Trophoblast cell (in vitro differentiated cells and primary cell): Measurements from ENCODE around the gene IGFN1.

Experiments used
- DNase-seq, 2 donors: peaks; one replicate each; pipeline ENCODE4 v3.0.0-alpha.2; 2016
- H2AFZ ChIP-seq: 2 replicates; pipeline ENCODE4 v1.6.1; 2013; ENCODE audit warnings: low read length, moderate library complexity, mild to moderate bottlenecking; ENCODE audit not compliant: insufficient read depth, poor library complexity
- H2AK5ac ChIP-seq: 2 replicates; pipeline ENCODE4 v1.6.1; 2013; ENCODE audit warnings: mild to moderate bottlenecking, low read length
- H2BK120ac ChIP-seq: 2 replicates; pipeline ENCODE4 v1.6.1; 2013; ENCODE audit warnings: low read length, mild to moderate bottlenecking, moderate library complexity; ENCODE audit not compliant: insufficient read depth, poor library complexity
- H2BK12ac ChIP-seq: 2 replicates; pipeline ENCODE4 v1.6.1; 2013; ENCODE audit warnings: mild to moderate bottlenecking, low read length, moderate library complexity
- H2BK5ac ChIP-seq: 2 replicates; pipeline ENCODE4 v1.6.1; 2013; ENCODE audit warnings: low read length, low read depth, moderate library complexity, mild to moderate bottlenecking; ENCODE audit not compliant: poor library complexity
- H3K14ac ChIP-seq: 2 replicates; pipeline ENCODE4 v1.6.1; 2013; ENCODE audit warnings: mild to moderate bottlenecking, low read length
- H3K18ac ChIP-seq: 2 replicates; pipeline ENCODE4 v1.6.1; 2013; ENCODE audit warnings: mild to moderate bottlenecking, low read length
- H3K23ac ChIP-seq: 2 replicates; pipeline ENCODE4 v1.6.1; 2013; ENCODE audit warnings: low read length
- H3K27ac ChIP-seq: 2 replicates; pipeline ENCODE4 v1.5.1; 2013; ENCODE audit warnings: low read depth, mild to moderate bottlenecking, inconsistent platforms, low read length, moderate library complexity
- H3K27me3 ChIP-seq: 2 replicates; pipeline ENCODE4 v1.6.1; 2013; ENCODE audit warnings: inconsistent platforms, mild to moderate bottlenecking, low read length, moderate library complexity; ENCODE audit not compliant: insufficient read depth
- H3K36me3 ChIP-seq, 2 experiments: 1 replicate in 1 of 2; 2 replicates in 1 of 2; pipeline ENCODE4 v1.6.1; 2013; ENCODE audit warnings: low read length in 2 of 2, mild to moderate bottlenecking in 2 of 2, moderate library complexity in 1 of 2; ENCODE audit not compliant: insufficient read depth in 2 of 2, control insufficient read depth in 1 of 2
- H3K4ac ChIP-seq: 2 replicates; pipeline ENCODE4 v1.6.1; 2013; ENCODE audit warnings: low read depth, mild to moderate bottlenecking, low read length, moderate library complexity
- H3K4me1 ChIP-seq, 2 experiments: 1 replicate in 1 of 2; 2 replicates in 1 of 2; pipeline ENCODE4 v1.6.1; 2013; ENCODE audit warnings: low read length in 2 of 2, mild to moderate bottlenecking in 2 of 2, moderate library complexity in 1 of 2; ENCODE audit not compliant: insufficient read depth in 2 of 2, control insufficient read depth in 1 of 2
- H3K4me2 ChIP-seq: 2 replicates; pipeline ENCODE4 v1.6.1; 2013; ENCODE audit warnings: inconsistent platforms, mild to moderate bottlenecking, low read length, moderate library complexity
- H3K4me3 ChIP-seq: 2 replicates; pipeline ENCODE4 v1.5.1; 2013; ENCODE audit warnings: mild to moderate bottlenecking, low read depth, low read length, inconsistent platforms
- H3K79me1 ChIP-seq: one replicate; pipeline ENCODE4 v1.6.1; 2013; ENCODE audit warnings: low read length
- H3K79me2 ChIP-seq: 2 replicates; pipeline ENCODE4 v1.6.1; 2013; ENCODE audit warnings: low read length, mild to moderate bottlenecking; ENCODE audit not compliant: control insufficient read depth, insufficient read depth, poor library complexity
- H3K9ac ChIP-seq: 2 replicates; pipeline ENCODE4 v1.6.1; 2013; ENCODE audit warnings: mild to moderate bottlenecking, low read length
- H3K9me3 ChIP-seq: 2 replicates; pipeline ENCODE4 v1.6.1; 2013; ENCODE audit warnings: low read depth, mild to moderate bottlenecking, control low read depth, inconsistent platforms, low read length; ENCODE audit not compliant: insufficient read depth
- H4K12ac ChIP-seq: 2 replicates; pipeline ENCODE4 v1.6.1; 2013; ENCODE audit warnings: low read depth, mild to moderate bottlenecking, low read length, moderate library complexity
- H4K8ac ChIP-seq: 2 replicates; pipeline ENCODE4 v1.6.1; 2013; ENCODE audit warnings: low read depth, mild to moderate bottlenecking, low read length, moderate library complexity
- H4K91ac ChIP-seq: one replicate; pipeline ENCODE4 v1.6.1; 2013; ENCODE audit warnings: low read depth, mild to moderate bottlenecking, low read length, moderate library complexity
- WGBS: extraction: QIAGEN DNeasy Blood & Tissue Kit; methylation state at CpG from one replicate; pipeline ENCODE4 v1.1.7; 2013; ENCODE audit warnings: missing lambda C conversion rate; ENCODE audit not compliant: insufficient read length, insufficient coverage; ENCODE audit errors: extremely low coverage; 5-methylcytosine and 5-hydroxymethylcytosine counted together

IGFN1 gene

DNA sequence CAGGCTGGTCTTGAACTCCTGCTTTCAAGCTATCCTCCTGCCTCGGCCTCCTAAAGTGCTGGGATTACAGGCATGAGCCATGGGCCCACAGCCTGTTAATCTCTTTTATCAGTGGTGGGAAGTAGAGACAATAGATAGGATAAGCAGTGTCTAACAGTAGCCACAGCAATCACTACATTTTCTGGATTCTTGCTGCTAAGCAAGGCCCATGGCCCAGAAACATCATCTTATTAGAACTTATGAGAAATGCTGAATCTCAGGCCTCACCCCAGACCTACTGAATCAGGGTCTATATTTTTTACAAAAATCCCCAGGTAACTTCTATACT is 29.7 kb downstream of the IGFN1 start:
- H3K4me3 ChIP-seq, result no peak overlapping the region
- no peaks in the 10 kb centered on the region for H3K79me2 ChIP-seq
- H3K9me3 ChIP-seq, result peaks cover 1% of the 10 kb centered on the region
- WGBS, result no CpG with 5 or more reads among the region's 1 CpG
- H3K4me2 ChIP-seq, result no peak overlapping the region
- H3K4me1 ChIP-seq, result no peaks in the 10 kb centered on the region
- no peak overlapping the region for H2AK5ac ChIP-seq
- no peaks in the 10 kb centered on the region for H3K36me3 ChIP-seq
- H3K4ac ChIP-seq, result no peak overlapping the region
- H2BK12ac ChIP-seq, result no peak overlapping the region
- peak; percentile 39 to 66 for DNase-seq
- H3K27me3 ChIP-seq, result no peaks in the 10 kb centered on the region
- H3K14ac ChIP-seq, result no peak overlapping the region
- no peak overlapping the region for H3K9ac ChIP-seq
- no peak overlapping the region for H2BK5ac ChIP-seq
- no peak overlapping the region for H3K18ac ChIP-seq
- no peak overlapping the region for H3K23ac ChIP-seq
- no peak overlapping the region for H4K91ac ChIP-seq
- no peak overlapping the region for H4K12ac ChIP-seq
- H3K79me1 ChIP-seq, result no peaks in the 10 kb centered on the region
- H2BK120ac ChIP-seq, result no peak overlapping the region
- H3K27ac ChIP-seq, result no peak overlapping the region
- H4K8ac ChIP-seq, result no peak overlapping the region
- H2AFZ ChIP-seq, result no peak overlapping the region

DNA sequence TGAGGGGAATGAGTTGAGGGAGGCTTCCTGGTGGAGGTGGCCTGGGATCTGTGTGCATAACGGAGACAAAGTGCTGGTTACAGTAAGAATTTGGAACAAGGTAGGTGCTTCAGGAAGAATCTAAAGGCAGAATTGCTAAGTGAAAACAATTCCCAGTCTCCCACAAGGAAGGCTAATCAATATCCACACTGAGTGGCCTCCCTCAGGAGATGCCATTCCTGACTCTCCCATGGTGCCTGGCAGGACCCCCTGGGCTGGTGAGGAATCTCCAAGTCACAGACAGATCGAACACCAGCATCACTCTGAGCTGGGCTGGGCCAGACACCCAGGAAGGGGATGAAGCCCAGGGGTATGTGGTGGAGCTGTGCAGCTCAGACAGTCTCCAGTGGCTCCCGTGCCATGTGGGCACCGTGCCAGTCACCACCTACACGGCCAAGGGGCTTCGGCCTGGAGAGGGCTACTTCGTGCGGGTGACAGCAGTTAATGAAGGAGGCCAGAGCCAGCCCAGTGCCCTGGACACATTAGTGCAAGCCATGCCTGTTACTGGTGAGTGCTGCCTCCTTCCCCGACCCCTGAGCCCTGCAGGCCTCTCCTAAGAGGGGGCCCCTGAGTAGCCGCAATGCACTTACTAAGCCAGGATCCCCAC is 30.7 kb downstream of the IGFN1 start:
- DNase-seq, result no peak
- Histone ChIP-seq H4K91ac (no peak overlapping the region), H2AFZ (no peak overlapping the region), H4K8ac (no peak overlapping the region), H2AK5ac (no peak overlapping the region), H4K12ac (no peak overlapping the region), H2BK12ac (no peak overlapping the region), H3K4ac (no peak overlapping the region), H3K4me1 (no peaks in the 10 kb centered on the region), H2BK120ac (no peak overlapping the region), H3K9ac (no peak overlapping the region), H3K79me1 (no peaks in the 10 kb centered on the region), H3K79me2 (no peaks in the 10 kb centered on the region), H3K18ac (no peak overlapping the region), H3K4me3 (no peak overlapping the region), H3K36me3 (no peaks in the 10 kb centered on the region), H3K27ac (no peak overlapping the region), H3K23ac (no peak overlapping the region), H3K14ac (no peak overlapping the region), H3K9me3 (no peaks in the 10 kb centered on the region), H3K4me2 (no peak overlapping the region), H2BK5ac (no peak overlapping the region), H3K27me3 (no peaks in the 10 kb centered on the region)
- WGBS, result no CpG with 5 or more reads among the region's 10 CpGs

DNA sequence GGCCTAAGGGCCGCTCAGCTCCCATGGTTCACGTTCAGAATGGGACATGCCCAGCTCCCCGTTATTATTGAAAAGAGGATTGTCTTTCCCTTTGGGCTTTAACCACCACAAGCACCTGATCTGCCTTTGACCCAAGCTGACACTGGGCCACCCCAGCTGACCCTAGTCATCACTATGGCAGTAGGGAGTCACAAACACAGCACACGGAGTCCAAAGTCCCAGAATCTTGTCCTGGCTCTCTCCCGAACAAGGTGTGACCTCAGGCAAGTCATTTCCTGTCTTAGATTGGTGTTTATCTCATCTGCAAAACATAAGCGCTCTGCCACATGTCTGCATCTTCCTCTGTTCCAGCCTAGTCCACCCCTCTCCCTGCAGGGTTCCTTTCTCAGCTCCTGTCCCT is 31.5 kb downstream of the IGFN1 start:
- DNase-seq, result no peak
- no peaks in the 10 kb centered on the region for H3K79me2 ChIP-seq
- no peaks in the 10 kb centered on the region for H3K4me1 ChIP-seq
- no peak overlapping the region for H4K91ac ChIP-seq
- no peak overlapping the region for H3K14ac ChIP-seq
- H2AK5ac ChIP-seq, result no peak overlapping the region
- H3K27ac ChIP-seq, result no peak overlapping the region
- no peaks in the 10 kb centered on the region for H3K27me3 ChIP-seq
- H3K18ac ChIP-seq, result no peak overlapping the region
- H3K23ac ChIP-seq, result no peak overlapping the region
- no peaks in the 10 kb centered on the region for H3K36me3 ChIP-seq
- no peak overlapping the region for H3K4me3 ChIP-seq
- no peak overlapping the region for H4K8ac ChIP-seq
- no CpG with 5 or more reads among the region's 6 CpGs for WGBS
- no peak overlapping the region for H2BK120ac ChIP-seq
- no peak overlapping the region for H3K4me2 ChIP-seq
- no peak overlapping the region for H3K4ac ChIP-seq
- peaks cover 2% of the 10 kb centered on the region for H3K9me3 ChIP-seq
- no peak overlapping the region for H3K9ac ChIP-seq
- no peak overlapping the region for H2BK5ac ChIP-seq
- no peak overlapping the region for H2BK12ac ChIP-seq
- no peak overlapping the region for H2AFZ ChIP-seq
- no peak overlapping the region for H4K12ac ChIP-seq
- H3K79me1 ChIP-seq, result no peaks in the 10 kb centered on the region

DNA sequence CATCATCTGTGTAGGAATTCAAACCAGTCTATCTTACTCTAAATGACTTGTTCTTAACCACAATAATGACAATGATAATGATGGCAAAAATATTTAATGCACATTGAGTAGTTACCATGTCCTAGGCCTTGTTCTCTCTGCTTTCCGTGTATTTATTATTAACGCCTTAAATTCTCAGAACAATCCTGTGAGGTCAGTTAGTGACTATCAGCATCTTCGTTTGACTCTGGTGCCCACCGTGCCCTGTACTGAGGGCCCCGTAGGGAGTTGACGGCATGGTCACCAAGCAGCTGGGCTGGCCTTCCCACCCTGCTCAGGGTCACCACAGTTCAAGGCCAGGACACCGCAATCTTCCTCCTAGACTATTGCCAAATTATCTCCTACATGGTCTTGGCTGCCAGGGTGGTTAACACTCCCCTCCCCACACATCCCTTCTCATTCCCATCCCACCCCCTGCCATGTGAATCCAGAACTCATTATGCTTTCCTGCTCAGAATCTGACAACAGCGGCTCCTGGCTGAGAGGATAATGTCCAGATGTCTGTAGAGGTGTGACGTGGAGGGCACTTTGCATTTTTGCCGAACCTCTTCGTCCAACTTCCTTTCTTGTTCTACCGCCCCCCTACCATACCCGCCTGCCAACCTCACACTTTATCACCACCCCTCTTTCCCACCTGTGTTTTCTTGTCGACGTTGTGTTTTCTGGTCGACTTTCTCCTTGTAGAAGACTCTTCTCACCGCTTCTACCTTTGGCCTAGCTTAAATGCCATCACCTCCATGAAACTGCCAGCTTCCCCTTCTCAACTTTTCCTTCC is 33.4 kb downstream of the IGFN1 start:
- no peak overlapping the region for H2AK5ac ChIP-seq
- H4K12ac ChIP-seq, result no peak overlapping the region
- H2AFZ ChIP-seq, result no peak overlapping the region
- no peak overlapping the region for H3K18ac ChIP-seq
- H3K36me3 ChIP-seq, result no peaks in the 10 kb centered on the region
- H3K27ac ChIP-seq, result no peak overlapping the region
- H3K27me3 ChIP-seq, result no peaks in the 10 kb centered on the region
- H4K8ac ChIP-seq, result no peak overlapping the region
- no peak overlapping the region for H3K4me3 ChIP-seq
- no peak overlapping the region for H2BK5ac ChIP-seq
- no peak overlapping the region for H3K4ac ChIP-seq
- no CpG with 5 or more reads among the region's 17 CpGs for WGBS
- peaks cover 0 to under 1% of the 10 kb centered on the region in 2 experiments for H3K4me1 ChIP-seq
- no peak overlapping the region for H2BK120ac ChIP-seq
- H3K79me2 ChIP-seq, result no peaks in the 10 kb centered on the region
- H3K14ac ChIP-seq, result no peak overlapping the region
- no peak overlapping the region for H3K23ac ChIP-seq
- H4K91ac ChIP-seq, result no peak overlapping the region
- H3K9ac ChIP-seq, result no peak overlapping the region
- no peak overlapping the region for H3K4me2 ChIP-seq
- H3K79me1 ChIP-seq, result no peaks in the 10 kb centered on the region
- no peak overlapping the region for H2BK12ac ChIP-seq
- DNase-seq, result no peak
- peaks cover 2% of the 10 kb centered on the region for H3K9me3 ChIP-seq
